Measurements from ENCODE around the gene ZNF776.
"Not testable (repeated sequence)": the region's sequence is repeated elsewhere in the genome, so short reads cannot be mapped to it uniquely, and the experiment has no call there.

ZNF776 gene

DNA sequence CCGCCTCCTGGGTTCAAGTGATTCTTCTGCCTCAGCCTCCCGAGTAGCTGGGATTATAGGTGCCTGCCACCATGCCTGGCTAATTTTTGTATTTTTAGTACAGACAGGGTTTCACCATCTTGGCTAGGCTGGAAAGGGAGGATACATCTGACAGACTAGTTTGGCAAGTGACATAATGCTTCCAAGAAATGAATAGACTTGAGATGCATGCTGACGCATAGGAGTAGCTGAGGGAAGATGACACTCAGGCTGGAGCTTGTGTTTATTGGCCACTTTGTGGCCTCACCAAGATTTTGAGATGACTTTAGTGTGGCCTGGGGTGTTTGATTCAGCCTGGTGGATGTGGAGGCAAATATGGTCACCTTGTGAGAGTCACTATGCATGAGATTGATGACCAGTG, 26.9 kb downstream of the ZNF776 start:
- DNase-seq (ENCODE audit: extremely low spot score, insufficient read length, low read depth) (no peak), FAIRE-seq (no peak)

DNA sequence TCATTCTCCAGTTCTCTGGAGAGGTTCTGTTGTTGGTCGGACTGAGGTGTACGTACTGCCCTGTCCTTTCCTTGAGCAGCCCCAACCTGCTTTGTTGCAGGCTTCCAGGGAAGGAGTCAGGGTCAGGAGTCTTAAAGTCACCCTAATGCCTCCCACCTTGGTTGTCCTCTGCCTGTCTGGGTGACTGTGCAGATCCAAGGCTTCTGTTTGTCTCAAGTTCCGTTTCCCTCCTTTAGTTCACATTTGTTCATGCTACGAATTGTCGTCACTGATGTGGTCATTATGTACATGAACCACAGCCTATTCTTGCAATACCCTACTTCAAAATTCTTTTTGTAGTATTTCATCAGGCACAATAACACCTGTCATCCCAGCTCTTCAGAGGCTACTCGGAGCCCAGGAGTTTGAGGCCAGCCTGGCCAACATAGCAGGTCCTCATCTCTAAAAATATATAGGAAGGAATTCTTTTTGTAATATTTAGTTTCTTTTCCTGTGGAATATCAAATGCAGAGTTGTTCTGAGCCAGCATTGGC, 30.2 kb downstream of the ZNF776 start:
- no peak for DNase-seq (ENCODE audit: extremely low spot score, insufficient read length, low read depth)
- no peak for FAIRE-seq

DNA sequence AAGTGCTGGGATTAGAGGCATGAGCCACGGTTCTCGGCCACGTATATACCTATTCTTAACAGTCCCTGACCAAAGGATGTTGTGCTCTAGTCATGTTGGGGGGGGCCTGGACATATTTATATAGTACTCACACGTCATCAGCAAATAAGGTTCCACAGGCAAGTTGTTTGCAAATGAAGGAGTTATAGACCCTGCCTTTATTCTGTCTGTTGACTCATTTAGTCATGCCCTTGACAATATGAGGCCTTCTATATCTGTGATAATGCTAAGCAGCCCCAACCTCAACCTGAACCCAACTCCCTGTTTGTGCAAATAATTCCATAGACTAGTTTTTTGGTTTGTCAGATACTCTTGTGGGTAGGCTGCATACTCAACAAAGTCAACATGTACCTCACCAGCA, 31.7 kb downstream of the ZNF776 start:
- DNase-seq (ENCODE audit: extremely low spot score, insufficient read length, low read depth) (no peak), FAIRE-seq (no peak)

DNA sequence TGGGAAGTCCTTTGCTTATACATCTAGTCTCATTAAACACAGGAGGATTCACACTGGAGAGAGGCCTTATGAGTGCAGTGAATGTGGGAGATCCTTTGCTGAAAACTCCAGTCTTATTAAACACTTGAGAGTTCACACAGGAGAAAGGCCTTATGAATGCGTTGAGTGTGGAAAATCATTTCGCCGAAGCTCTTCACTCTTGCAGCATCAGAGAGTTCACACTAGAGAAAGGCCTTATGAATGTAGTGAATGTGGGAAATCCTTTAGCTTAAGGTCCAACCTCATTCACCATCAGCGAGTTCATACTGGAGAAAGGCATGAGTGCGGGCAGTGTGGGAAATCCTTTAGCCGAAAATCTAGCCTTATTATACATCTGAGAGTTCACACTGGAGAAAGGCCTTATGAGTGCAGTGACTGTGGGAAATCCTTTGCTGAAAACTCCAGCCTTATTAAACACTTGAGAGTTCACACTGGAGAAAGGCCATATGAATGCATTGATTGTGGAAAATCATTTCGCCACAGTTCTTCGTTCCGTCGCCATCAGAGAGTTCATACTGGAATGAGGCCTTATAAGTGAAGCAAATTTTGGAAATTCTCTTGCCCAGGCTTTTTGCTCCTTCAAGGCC, 32.7 kb downstream of the ZNF776 start:
- DNase-seq (ENCODE audit: extremely low spot score, insufficient read length, low read depth) (no peak), FAIRE-seq (no peak)

DNA sequence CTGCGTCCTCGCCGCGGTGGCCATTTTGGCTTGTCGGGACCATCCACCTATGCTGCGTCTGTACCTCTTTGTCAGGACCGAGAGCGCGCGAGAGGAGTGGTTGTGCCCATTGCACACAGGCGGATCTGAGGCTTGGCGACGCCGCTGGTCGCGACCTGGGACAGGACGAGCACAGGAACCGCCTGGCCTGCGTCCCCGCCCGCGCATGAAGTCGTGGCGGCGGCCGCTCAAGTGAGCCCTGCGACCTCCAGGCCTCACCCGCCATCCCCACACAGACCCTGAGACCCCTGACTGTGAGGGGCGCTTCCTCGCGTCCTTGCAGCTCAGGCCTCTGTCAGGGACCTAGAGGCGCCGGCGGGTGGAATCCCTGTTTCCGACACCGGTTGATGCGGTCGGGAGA, 39.7 kb downstream of the ZNF776 start:
- FAIRE-seq, result no peak
- no peak for DNase-seq (ENCODE audit: extremely low spot score, insufficient read length, low read depth)

DNA sequence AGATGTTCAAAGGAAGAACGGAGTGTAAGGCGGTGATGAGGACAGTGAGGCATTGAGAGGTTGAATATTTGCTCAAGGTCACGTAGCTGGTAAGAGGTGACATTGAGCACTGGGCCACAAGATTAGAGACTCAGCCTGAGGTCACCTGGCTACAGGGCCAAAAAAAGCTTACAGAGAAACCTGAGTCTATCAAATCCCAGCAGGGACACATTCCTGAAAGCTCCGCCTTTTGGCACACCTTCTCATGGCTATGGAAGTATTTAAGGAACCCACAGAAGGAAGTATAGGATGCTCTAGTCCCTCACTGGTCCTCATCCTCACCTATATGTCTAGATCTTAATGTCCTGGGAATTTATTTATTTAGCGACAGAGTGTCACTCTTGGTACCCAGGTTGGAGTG, 40.3 kb downstream of the ZNF776 start:
- no peak for FAIRE-seq
- DNase-seq (ENCODE audit: extremely low spot score, insufficient read length, low read depth), result no peak

DNA sequence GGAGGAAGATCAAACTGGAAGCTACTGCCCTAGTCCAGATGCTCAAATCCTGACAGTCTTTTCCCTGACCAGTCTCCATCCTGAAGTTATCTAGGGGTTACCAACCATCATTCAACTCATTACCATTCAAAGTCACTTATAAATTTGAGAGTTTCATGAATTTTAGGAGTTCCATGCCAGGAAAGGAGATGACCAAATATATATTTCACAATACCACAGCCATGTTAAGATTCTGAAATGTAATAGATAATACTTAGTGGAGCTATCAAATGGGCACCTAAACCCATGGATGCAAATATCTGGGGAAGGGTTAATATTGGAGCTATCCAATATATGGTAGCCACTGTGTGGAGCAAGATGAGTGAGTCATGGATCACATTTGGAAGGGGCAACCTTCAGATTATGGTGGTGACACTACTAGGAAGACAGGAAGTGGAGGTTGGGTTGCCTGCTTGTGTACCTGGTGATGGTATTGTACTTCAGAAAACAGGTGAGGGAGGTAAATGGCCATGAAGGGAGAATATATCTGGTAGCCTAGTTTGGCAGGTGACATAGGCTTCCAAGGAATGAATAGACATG, 41.6 kb downstream of the ZNF776 start:
- DNase-seq (ENCODE audit: extremely low spot score, insufficient read length, low read depth), result no peak
- no peak for FAIRE-seq

DNA sequence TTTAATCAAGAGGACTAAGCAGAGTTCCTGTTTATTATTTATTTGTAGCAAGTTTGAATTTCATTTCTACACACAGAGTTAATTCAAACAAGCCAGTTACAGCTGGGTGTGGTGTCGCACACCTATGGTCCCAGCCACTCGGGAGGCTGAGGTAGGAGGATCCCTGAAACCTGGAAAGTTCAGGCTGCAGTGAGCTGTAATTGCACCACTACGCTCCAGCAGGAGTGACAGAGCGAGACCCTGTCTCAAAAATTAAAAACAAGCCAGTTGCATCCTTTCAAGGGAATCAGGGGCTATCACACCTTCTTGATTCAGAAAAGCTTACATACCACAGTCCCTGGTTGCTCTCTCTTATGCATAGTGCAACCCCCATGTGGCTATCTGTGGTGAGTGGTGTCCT, 42.7 kb downstream of the ZNF776 start:
- FAIRE-seq, result no peak
- no peak for DNase-seq (ENCODE audit: extremely low spot score, insufficient read length, low read depth)

DNA sequence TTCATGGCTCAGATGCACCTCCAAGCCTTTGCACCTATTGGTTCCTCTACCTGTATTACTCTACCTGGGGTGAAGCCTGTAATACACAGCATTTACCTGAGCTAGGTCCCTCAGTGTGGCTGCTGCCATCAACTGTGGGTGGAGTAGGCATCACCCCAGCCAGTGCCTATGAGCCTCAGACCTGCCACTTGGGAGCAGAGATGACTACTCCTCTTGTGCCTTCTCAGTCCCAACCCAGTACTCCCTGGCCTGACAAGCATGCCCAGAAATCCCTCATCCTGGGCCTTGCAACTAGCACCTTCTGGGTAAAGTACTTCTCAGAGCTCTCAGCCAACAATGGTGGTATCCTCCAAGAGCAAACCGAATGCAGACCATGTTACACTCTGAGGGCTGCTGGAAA, 50.0 kb downstream of the ZNF776 start:
- not testable (repeated sequence) for FAIRE-seq

DNA sequence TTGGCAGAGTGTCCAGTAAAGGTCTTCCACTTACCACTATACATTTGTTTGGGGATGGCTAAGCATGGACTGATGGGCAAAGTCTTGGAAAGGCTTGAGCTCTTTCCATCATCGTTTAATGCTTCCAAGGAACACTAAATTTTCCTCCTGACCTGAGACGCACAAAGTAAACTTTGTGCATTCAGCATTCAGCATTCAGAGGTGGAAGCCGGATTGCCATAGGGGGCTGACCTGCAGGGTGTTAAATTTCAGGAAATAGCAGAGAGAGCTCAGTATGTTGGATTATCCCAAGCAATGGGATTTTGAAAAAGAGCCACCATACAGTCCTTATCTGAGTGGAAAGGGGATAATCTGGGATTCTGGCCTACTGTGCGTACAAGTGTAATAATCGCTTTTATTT, 54.1 kb downstream of the ZNF776 start:
- no peak for DNase-seq (ENCODE audit: extremely low spot score, insufficient read length, low read depth)

More for the DNA sequence above, 50.0 kb downstream of the ZNF776 start:
- DNase-seq (ENCODE audit: extremely low spot score, insufficient read length, low read depth), result not testable (repeated sequence)

DNA sequence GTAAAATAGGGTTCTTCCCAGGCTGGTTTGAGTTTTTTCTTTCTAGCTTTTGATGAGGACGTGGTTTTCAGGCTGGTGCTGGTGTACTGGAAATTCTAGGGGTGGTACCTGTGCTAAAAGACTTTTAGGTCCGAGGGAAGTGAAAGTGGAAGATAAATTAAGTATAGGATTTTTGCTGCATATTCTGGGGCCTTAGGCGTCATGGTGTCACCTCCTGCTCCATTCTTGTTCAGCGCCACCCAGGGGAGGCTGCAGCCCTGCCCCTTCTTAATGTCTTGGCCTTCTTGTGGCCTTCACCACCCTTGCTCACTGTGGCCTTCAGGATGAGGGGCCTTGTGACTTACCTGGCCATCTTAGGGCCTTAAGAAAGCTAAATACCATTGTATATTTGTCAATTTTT, 55.7 kb downstream of the ZNF776 start:
- FAIRE-seq (no peak), DNase-seq (ENCODE audit: extremely low spot score, insufficient read length, low read depth) (no peak)

More for the DNA sequence above, 54.1 kb downstream of the ZNF776 start:
- no peak for FAIRE-seq

DNA sequence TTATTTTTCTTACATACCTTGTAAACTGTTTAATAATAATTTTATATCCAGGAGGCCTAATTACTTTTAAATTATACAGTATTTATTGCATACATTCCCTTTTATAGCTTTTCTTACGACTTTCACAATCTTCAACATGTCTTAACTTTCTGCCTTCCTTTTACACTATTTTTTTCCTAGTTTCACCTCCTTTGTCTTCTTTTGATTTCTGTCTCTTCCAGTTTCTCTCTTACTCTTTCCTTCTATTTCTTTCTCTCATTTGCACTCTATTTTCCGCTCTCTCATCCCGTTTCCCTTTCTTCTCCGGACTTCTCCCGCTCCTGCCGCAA, 56.6 kb downstream of the ZNF776 start:
- DNase-seq (ENCODE audit: extremely low spot score, insufficient read length, low read depth), result no peak
- no peak for FAIRE-seq

DNA sequence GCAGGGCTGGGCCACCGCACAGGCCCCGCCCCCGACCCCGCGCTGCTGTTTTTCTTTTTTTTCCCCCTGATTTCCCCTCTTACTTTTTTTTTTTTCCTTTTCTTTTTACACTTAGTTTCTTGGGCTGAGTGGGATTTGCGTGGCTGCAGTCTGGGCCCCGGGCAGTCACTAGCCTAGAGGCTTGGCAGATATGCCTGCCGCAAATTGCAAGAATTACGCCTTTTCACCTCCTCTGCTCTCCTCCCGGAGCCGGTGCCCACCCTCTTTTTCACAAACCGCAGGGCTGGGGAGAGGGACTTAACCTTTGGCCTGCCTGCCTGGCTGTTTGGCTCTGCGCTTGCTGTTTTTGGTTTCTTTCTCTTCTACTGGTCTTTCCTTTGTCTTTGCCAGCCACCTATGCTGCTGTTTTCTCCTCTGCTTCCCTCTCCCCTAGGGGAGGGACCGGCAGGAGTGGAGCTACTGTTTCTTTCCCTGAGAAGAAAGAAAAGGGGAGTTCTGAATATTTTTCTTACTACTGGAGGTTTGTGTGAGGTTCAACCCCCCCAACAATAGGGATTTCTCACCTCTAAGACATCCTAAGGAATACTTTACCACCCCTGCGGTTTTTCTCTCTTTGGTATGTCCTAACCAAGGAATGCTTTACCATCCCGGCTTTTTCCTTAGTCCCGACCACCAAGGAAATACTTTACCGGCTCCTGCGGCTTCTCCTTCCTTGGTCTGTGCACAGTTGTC, 57.1 kb downstream of the ZNF776 start:
- DNase-seq (ENCODE audit: extremely low spot score, insufficient read length, low read depth), result no peak
- FAIRE-seq, result no peak

DNA sequence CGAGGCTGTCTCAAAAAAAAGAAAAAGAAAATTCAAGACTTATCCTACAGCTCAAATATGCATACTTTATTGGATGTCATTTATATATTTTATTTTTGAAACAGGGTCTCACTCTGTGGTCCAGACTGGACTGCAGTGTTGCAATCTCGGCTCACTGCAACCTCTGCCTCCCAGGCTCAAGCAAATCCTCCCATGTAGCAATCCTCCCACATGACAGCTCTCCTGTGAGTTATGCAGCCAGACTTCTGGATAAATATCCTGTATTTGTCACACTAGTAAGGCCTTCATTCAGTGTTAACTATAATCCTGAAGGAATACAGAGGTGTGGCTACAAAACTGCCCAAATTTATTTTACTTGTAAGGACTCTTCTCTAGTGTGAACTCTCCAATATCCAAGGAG, 60.9 kb downstream of the ZNF776 start:
- FAIRE-seq (no peak), DNase-seq (ENCODE audit: extremely low spot score, insufficient read length, low read depth) (no peak)

Measured in GM18507 (cell line).